GM23338 (cell line): ENCODE measurements around the gene AMPD2. TPM values are rescaled to one million over a fixed set of nuclear protein-coding genes. Genes with fewer than 3 reads are reported as not detected.

Source experiments
- ATAC-seq: fragments of 200-7000 bp; cut with Tn5 transposase; 3 replicates; pipeline ENCODE4 v1.9.1; 2020
- DNase-seq: peaks from one replicate; pipeline ENCODE4 v3.0.0-alpha.2; 2015; ENCODE audit warnings: low spot score
- H2AFZ ChIP-seq: fragments of 200-600 bp; sonication (generic); 2 replicates; pipeline ENCODE4 v1.8.0; 2016; ENCODE audit warnings: antibody characterized with exemption, mild to moderate bottlenecking, moderate library complexity
- H3F3A ChIP-seq: fragments of 200-600 bp; sonication (generic); replicated peaks from 2 replicates; pipeline ENCODE4 v1.8.0; 2017; ENCODE audit warnings: antibody characterized with exemption, mixed run types, low read depth
- H3K27ac ChIP-seq: fragments of 200-600 bp; sonication (generic); 2 replicates; pipeline ENCODE4 v1.6.1; 2016; ENCODE audit warnings: low read depth
- H3K27me3 ChIP-seq: fragments of 200-600 bp; sonication (generic); 2 replicates; pipeline ENCODE4 v1.8.0; 2016; ENCODE audit warnings: mild to moderate bottlenecking, mixed run types, moderate library complexity; ENCODE audit not compliant: insufficient read depth
- H3K36me3 ChIP-seq: fragments of 200-600 bp; sonication (generic); 2 replicates; pipeline ENCODE4 v1.8.0; 2016; ENCODE audit warnings: mild to moderate bottlenecking; ENCODE audit not compliant: insufficient read depth
- H3K4me1 ChIP-seq: fragments of 200-600 bp; sonication (generic); 2 replicates; pipeline ENCODE4 v1.8.0; 2016; ENCODE audit warnings: mild to moderate bottlenecking, moderate library complexity; ENCODE audit not compliant: insufficient read depth
- H3K4me2 ChIP-seq: fragments of 200-600 bp; sonication (generic); 2 replicates; pipeline ENCODE4 v1.7.1; 2017; ENCODE audit warnings: mixed run types
- H3K4me3 ChIP-seq: fragments of 200-600 bp; sonication (generic); 2 replicates; pipeline ENCODE4 v1.6.1; 2016; ENCODE audit warnings: mixed run types
- H3K79me2 ChIP-seq: fragments of 200-600 bp; sonication (generic); replicated peaks from 2 replicates; pipeline ENCODE4 v1.8.0; 2017; ENCODE audit warnings: mild to moderate bottlenecking; ENCODE audit not compliant: insufficient read depth
- H3K9me2 ChIP-seq: fragments of 200-600 bp; sonication (generic); 2 replicates; pipeline ENCODE4 v1.8.0; 2017; ENCODE audit not compliant: insufficient read depth
- H4K20me1 ChIP-seq: fragments of 200-600 bp; sonication (generic); replicated peaks from 2 replicates; pipeline ENCODE4 v1.8.0; 2017; ENCODE audit warnings: mild to moderate bottlenecking; ENCODE audit not compliant: insufficient read depth
- H3K27ac Mint-ChIP-seq: 2 replicates; pipeline ENCODE4 v1.8.0; 2020; ENCODE audit warnings: inconsistent platforms, mild to moderate bottlenecking, moderate library complexity, mixed read lengths
- H3K27me3 Mint-ChIP-seq: 3 replicates; pipeline ENCODE4 v1.8.0; 2022; ENCODE audit warnings: low read depth, mild to moderate bottlenecking, moderate library complexity, mixed read lengths, inconsistent platforms; ENCODE audit not compliant: insufficient read depth, poor library complexity
- H3K36me3 Mint-ChIP-seq: 3 replicates; pipeline ENCODE4 v1.8.0; 2021; ENCODE audit warnings: low read depth, mild to moderate bottlenecking, inconsistent platforms, moderate library complexity, mixed read lengths
- H3K4me1 Mint-ChIP-seq: 3 replicates; pipeline ENCODE4 v1.8.0; 2020; ENCODE audit warnings: mild to moderate bottlenecking, inconsistent platforms, mixed read lengths
- H3K4me3 Mint-ChIP-seq: 3 replicates; pipeline ENCODE4 v1.8.0; 2021; ENCODE audit warnings: moderate library complexity, mild to moderate bottlenecking, inconsistent platforms, mixed read lengths
- H3K9me3 Mint-ChIP-seq: 3 replicates; pipeline ENCODE4 v1.8.0; 2020; ENCODE audit warnings: moderate library complexity, mild to moderate bottlenecking, inconsistent platforms, mixed read lengths
- CREB1 ChIP-seq: fragments of 250-450 bp; sonication (Bioruptor Pico); IDR thresholded peaks from 2 replicates; pipeline ENCODE4 v1.5.0; 2020; ENCODE audit warnings: low read depth, mild to moderate bottlenecking, moderate library complexity
- EZH2 ChIP-seq: fragments of 200-600 bp; sonication (generic); IDR thresholded peaks from one replicate; pipeline ENCODE4 v1.8.0; 2017; ENCODE audit warnings: antibody characterized with exemption, mild to moderate bottlenecking, low read depth; ENCODE audit not compliant: unreplicated experiment
- EZH2phosphoT487 ChIP-seq: fragments of 200-600 bp; sonication (generic); IDR thresholded peaks from one replicate; pipeline ENCODE4 v1.8.1; 2018; ENCODE audit warnings: antibody characterized with exemption; ENCODE audit not compliant: unreplicated experiment
- REST ChIP-seq: IDR thresholded peaks from one replicate; pipeline ENCODE4 v1.6.1; 2018; ENCODE audit warnings: antibody characterized with exemption; ENCODE audit not compliant: unreplicated experiment
- ZNF331 ChIP-seq: fragments of 250-450 bp; sonication (Bioruptor Pico); IDR thresholded peaks from 2 replicates; pipeline ENCODE4 v1.5.0; 2020; ENCODE audit warnings: low read depth, mild to moderate bottlenecking, moderate library complexity
- polyA plus RNA-seq: library from polyadenylated mRNA; unstranded; fragments of >200 nt; fragmentation: Nextera tagmentation; extraction: Ambion mirVana; gene quantifications from 2 replicates; pipeline ENCODE4 v1.2.1, GENCODE V29; 2016
- total RNA-seq: library from RNA; depleted of rRNA; stranded (reverse); fragments of >200 nt; shearing (Covaris generic); gene quantifications from 2 replicates; pipeline ENCODE4 v1.2.3, GENCODE V29; 2014
- TF ChIP-seq, protein P1 (sequence below): fragments of 250-450 bp; sonication (Bioruptor Pico); IDR thresholded peaks from 2 replicates; pipeline ENCODE4 v1.5.0; 2020; ENCODE audit warnings: mild to moderate bottlenecking, moderate library complexity
- TF ChIP-seq, protein P2 (sequence below): IDR thresholded peaks from 2 replicates; pipeline ENCODE4 v1.6.1; 2016; ENCODE audit warnings: antibody characterized with exemption
- TF ChIP-seq, protein P3 (sequence below), 2 experiments: fragments of 200-600 bp in 1 of 2; sonication (generic) in 1 of 2; conservative IDR thresholded peaks; 2 replicates each; pipeline versions ENCODE4 v1.5.1 to v1.6.1; 2016 to 2017; ENCODE audit warnings: antibody characterized with exemption in 2 of 2, low read depth in 2 of 2, mild to moderate bottlenecking in 2 of 2, moderate library complexity in 1 of 2

The AMPD2 gene
- total and polyA plus RNA-seq, 2 experiments from 2014 or later, result 24.5 to 62.1 TPM

GRCh38 chr1:109634292-109634691, 14.7 kb downstream of the AMPD2 start (continued):
- TF ChIP-seq, protein P1, sequence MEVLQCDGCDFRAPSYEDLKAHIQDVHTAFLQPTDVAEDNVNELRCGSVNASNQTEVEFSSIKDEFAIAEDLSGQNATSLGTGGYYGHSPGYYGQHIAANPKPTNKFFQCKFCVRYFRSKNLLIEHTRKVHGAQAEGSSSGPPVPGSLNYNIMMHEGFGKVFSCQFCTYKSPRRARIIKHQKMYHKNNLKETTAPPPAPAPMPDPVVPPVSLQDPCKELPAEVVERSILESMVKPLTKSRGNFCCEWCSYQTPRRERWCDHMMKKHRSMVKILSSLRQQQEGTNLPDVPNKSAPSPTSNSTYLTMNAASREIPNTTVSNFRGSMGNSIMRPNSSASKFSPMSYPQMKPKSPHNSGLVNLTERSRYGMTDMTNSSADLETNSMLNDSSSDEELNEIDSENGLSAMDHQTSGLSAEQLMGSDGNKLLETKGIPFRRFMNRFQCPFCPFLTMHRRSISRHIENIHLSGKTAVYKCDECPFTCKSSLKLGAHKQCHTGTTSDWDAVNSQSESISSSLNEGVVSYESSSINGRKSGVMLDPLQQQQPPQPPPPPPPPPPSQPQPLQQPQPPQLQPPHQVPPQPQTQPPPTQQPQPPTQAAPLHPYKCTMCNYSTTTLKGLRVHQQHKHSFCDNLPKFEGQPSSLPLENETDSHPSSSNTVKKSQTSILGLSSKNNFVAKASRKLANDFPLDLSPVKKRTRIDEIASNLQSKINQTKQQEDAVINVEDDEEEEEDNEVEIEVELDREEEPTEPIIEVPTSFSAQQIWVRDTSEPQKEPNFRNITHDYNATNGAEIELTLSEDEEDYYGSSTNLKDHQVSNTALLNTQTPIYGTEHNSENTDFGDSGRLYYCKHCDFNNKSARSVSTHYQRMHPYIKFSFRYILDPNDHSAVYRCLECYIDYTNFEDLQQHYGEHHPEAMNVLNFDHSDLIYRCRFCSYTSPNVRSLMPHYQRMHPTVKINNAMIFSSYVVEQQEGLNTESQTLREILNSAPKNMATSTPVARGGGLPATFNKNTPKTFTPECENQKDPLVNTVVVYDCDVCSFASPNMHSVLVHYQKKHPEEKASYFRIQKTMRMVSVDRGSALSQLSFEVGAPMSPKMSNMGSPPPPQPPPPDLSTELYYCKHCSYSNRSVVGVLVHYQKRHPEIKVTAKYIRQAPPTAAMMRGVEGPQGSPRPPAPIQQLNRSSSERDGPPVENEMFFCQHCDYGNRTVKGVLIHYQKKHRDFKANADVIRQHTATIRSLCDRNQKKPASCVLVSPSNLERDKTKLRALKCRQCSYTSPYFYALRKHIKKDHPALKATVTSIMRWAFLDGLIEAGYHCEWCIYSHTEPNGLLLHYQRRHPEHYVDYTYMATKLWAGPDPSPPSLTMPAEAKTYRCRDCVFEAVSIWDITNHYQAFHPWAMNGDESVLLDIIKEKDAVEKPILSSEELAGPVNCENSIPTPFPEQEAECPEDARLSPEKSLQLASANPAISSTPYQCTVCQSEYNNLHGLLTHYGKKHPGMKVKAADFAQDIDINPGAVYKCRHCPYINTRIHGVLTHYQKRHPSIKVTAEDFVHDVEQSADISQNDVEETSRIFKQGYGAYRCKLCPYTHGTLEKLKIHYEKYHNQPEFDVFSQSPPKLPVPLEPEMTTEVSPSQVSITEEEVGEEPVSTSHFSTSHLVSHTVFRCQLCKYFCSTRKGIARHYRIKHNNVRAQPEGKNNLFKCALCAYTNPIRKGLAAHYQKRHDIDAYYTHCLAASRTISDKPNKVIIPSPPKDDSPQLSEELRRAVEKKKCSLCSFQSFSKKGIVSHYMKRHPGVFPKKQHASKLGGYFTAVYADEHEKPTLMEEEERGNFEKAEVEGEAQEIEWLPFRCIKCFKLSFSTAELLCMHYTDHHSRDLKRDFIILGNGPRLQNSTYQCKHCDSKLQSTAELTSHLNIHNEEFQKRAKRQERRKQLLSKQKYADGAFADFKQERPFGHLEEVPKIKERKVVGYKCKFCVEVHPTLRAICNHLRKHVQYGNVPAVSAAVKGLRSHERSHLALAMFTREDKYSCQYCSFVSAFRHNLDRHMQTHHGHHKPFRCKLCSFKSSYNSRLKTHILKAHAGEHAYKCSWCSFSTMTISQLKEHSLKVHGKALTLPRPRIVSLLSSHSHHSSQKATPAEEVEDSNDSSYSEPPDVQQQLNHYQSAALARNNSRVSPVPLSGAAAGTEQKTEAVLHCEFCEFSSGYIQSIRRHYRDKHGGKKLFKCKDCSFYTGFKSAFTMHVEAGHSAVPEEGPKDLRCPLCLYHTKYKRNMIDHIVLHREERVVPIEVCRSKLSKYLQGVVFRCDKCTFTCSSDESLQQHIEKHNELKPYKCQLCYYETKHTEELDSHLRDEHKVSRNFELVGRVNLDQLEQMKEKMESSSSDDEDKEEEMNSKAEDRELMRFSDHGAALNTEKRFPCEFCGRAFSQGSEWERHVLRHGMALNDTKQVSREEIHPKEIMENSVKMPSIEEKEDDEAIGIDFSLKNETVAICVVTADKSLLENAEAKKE, result no peak
- no peak for TF ChIP-seq EZH2phosphoT487
- TF ChIP-seq EZH2, result no peak
- TF ChIP-seq, protein P2, sequence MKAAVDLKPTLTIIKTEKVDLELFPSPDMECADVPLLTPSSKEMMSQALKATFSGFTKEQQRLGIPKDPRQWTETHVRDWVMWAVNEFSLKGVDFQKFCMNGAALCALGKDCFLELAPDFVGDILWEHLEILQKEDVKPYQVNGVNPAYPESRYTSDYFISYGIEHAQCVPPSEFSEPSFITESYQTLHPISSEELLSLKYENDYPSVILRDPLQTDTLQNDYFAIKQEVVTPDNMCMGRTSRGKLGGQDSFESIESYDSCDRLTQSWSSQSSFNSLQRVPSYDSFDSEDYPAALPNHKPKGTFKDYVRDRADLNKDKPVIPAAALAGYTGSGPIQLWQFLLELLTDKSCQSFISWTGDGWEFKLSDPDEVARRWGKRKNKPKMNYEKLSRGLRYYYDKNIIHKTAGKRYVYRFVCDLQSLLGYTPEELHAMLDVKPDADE, result no peak

DNA sequence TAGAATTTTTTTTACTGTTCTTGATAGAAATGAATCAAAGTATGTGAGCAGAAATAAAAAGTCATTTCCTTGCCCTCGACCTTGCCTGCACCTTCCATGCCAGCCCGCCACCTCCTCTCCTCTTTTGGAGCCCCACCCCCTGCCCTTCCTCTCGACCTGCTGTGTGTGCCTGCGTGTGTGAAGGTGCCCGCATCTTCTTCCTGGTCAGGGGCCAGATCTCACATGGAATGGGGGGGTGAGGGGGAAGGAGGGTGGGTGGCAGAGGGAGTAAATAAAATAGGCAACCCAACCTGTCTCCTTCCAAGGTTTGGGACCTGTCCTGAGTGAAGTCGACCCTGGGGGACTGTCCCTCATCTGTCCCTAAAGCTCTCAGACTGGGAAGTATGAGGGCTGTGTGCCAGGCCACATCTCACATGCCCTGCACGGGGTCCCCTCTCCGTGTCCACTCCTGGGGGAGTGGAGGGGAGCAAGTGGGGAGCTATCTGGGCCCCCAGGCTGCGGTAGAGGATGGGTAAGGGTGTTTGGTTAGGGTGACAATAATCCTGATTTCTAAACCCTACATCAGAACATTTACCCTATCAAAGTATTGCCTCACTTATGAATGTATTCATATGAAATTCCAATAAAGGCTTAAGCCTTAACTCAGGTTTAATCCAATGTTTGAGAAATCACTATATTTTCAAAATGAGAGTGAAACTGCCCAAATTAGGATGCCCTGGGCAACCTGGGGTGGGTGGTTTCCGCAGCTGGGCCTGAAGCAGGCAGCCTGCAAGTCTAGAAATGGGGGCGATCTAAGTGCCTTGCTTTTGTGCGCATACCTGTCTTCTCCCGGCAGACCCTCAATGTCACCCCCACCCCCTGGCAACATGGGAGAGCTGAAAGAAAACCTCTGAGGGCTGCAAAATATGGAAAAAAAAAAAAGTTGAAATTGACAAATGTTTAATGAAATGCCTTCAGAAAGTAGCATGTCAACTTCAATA, 15.4 kb downstream of the AMPD2 start:
- H3K4me3 Mint-ChIP-seq, result no peak overlapping the region
- no peak overlapping the region for H3K4me3 ChIP-seq
- DNase-seq (no peak), ATAC-seq (no peak)
- H3K9me2 ChIP-seq, result no peaks in the 10 kb centered on the region
- peaks cover 4% of the 10 kb centered on the region; the same call in 1 of the 3 replicates for H3K36me3 Mint-ChIP-seq
- H3K79me2 ChIP-seq, result no peaks in the 10 kb centered on the region
- H3K4me2 ChIP-seq, result no peak overlapping the region
- H3K36me3 ChIP-seq, result peaks cover 4% of the 10 kb centered on the region; the same call in 1 of the 2 replicates
- H3K27me3 Mint-ChIP-seq, result peaks cover 14% of the 10 kb centered on the region
- peak overlapping the region; percentile 83 for H3K27ac Mint-ChIP-seq
- H3K27ac ChIP-seq, result no peak overlapping the region
- H3K27me3 ChIP-seq, result no peaks in the 10 kb centered on the region
- peaks cover 28% of the 10 kb centered on the region for H3K4me1 Mint-ChIP-seq
- no peak overlapping the region for H2AFZ ChIP-seq
- 0 out of 2 replicates have a peak, but pooled peaks cover 3% of the 10 kb centered on the region for H3F3A ChIP-seq
- TF ChIP-seq ZNF331 (CRISPR knock-in tag) (no peak), REST (no peak), CREB1 (CRISPR knock-in tag) (no peak), EZH2phosphoT487 (no peak)
- TF ChIP-seq, protein P3, sequence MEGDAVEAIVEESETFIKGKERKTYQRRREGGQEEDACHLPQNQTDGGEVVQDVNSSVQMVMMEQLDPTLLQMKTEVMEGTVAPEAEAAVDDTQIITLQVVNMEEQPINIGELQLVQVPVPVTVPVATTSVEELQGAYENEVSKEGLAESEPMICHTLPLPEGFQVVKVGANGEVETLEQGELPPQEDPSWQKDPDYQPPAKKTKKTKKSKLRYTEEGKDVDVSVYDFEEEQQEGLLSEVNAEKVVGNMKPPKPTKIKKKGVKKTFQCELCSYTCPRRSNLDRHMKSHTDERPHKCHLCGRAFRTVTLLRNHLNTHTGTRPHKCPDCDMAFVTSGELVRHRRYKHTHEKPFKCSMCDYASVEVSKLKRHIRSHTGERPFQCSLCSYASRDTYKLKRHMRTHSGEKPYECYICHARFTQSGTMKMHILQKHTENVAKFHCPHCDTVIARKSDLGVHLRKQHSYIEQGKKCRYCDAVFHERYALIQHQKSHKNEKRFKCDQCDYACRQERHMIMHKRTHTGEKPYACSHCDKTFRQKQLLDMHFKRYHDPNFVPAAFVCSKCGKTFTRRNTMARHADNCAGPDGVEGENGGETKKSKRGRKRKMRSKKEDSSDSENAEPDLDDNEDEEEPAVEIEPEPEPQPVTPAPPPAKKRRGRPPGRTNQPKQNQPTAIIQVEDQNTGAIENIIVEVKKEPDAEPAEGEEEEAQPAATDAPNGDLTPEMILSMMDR (conservative IDR thresholded peaks at IDR 0.05; ENCODE audit: low read depth in 2 of 2), result no peak
- no peaks in the 10 kb centered on the region for H3K9me3 Mint-ChIP-seq
- H4K20me1 ChIP-seq, result no peaks in the 10 kb centered on the region
- peaks cover 10% of the 10 kb centered on the region for H3K4me1 ChIP-seq
